ENCODE data around the gene MACROD2.

MACROD2 gene

GRCh38 chr20:13995086-13995665 is at the start of gene MACROD2:
Gene MACROD2, plus strand, starts transcription at chr20:13995516.
- H3K4me3 ChIP-seq (ENCODE audit: control insufficient read depth, low read depth, low read length) = peak within 1 kb of the TSS; percentile 55
- TF ChIP-seq CTCF (IDR thresholded peaks at IDR 0.05; ENCODE audit: control insufficient read depth, insufficient read depth, low read depth, low read length, missing control alignments) = no peak
- peak; percentile 16 for DNase-seq (ENCODE audit: low read depth)

- no peak overlapping the region for H3K4me3 ChIP-seq (ENCODE audit: control insufficient read depth, low read depth, low read length)
Observed at GRCh38 chr20:13947719-13948118, 47.6 kb upstream of the MACROD2 start.

GRCh38 chr20:13953227-13953626 is 42.1 kb upstream of the MACROD2 start:
- H3K4me3 ChIP-seq (ENCODE audit: control insufficient read depth, low read depth, low read length) = no peak overlapping the region
- TF ChIP-seq CTCF (IDR thresholded peaks at IDR 0.05; ENCODE audit: control insufficient read depth, insufficient read depth, low read depth, low read length, missing control alignments) = no peak
- DNase-seq (ENCODE audit: low read depth) = no peak

More at GRCh38 chr20:13947719-13948118, 47.6 kb upstream of the MACROD2 start:
- no peak for TF ChIP-seq CTCF (IDR thresholded peaks at IDR 0.05; ENCODE audit: control insufficient read depth, insufficient read depth, low read depth, low read length, missing control alignments)
- no peak for DNase-seq (ENCODE audit: low read depth)

GRCh38 chr20:13960119-13960518 is 35.2 kb upstream of the MACROD2 start:
- TF ChIP-seq CTCF (IDR thresholded peaks at IDR 0.05; ENCODE audit: control insufficient read depth, insufficient read depth, low read depth, low read length, missing control alignments) = no peak
- DNase-seq (ENCODE audit: low read depth) = no peak
- H3K4me3 ChIP-seq (ENCODE audit: control insufficient read depth, low read depth, low read length) = no peak overlapping the region

- TF ChIP-seq CTCF (IDR thresholded peaks at IDR 0.05; ENCODE audit: control insufficient read depth, insufficient read depth, low read depth, low read length, missing control alignments) = no peak
- no peak for DNase-seq (ENCODE audit: low read depth)
- H3K4me3 ChIP-seq (ENCODE audit: control insufficient read depth, low read depth, low read length) = no peak overlapping the region
Observed at GRCh38 chr20:13960525-13960924, 34.8 kb upstream of the MACROD2 start.

GRCh38 chr20:13984211-13984610 is 11.1 kb upstream of the MACROD2 start:
- TF ChIP-seq CTCF (IDR thresholded peaks at IDR 0.05; ENCODE audit: control insufficient read depth, insufficient read depth, low read depth, low read length, missing control alignments) = no peak
- no peak overlapping the region for H3K4me3 ChIP-seq (ENCODE audit: control insufficient read depth, low read depth, low read length)
- no peak for DNase-seq (ENCODE audit: low read depth)
